ENCODE data around the gene NIBAN1. TPM values are rescaled to one million over a fixed set of nuclear protein-coding genes. Genes with fewer than 3 reads are reported as not detected.

The NIBAN1 gene
- total RNA-seq, 1 donor from 2014 or later, result 0.63 TPM

GRCh38 chr1:184935920-184936798, 38.1 kb downstream of the NIBAN1 start:
- Mint-ChIP-seq H3K27me3 (ENCODE audit: low read depth) (no peaks in the 10 kb centered on the region), H3K4me1 (no peaks in the 10 kb centered on the region), H3K4me3 (no peak overlapping the region), H3K27ac (ENCODE audit: unreplicated experiment) (no peak overlapping the region), H3K36me3 (ENCODE audit: low read depth) (no peaks in the 10 kb centered on the region), H3K9me3 (peaks cover 2% of the 10 kb centered on the region)
- DNase-seq (ENCODE audit: low read depth, low spot score), result no peak
- no peak for TF ChIP-seq CTCF (conservative IDR thresholded peaks at IDR 0.05)

DNA sequence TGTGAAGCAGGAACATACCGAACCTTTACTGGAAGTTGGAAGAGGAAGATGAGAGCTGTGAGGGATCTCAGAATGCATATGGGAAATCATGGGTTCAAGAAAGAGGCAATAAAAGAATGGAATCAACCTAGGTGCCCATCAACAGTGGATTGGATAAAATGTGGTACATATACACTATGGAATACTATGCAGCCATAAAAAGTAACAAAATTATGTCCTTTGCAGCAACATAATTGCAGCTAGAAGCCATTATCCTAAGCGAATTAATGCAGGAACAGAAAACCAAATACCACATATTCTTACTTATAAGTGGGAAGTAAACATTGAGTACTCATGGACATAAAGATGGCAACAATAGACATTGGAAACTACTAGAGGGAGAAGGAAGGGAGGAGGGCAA, 40.4 kb downstream of the NIBAN1 start:
- H3K4me1 Mint-ChIP-seq, result no peaks in the 10 kb centered on the region
- DNase-seq (ENCODE audit: low read depth, low spot score), result no peak
- H3K27me3 Mint-ChIP-seq (ENCODE audit: low read depth), result no peaks in the 10 kb centered on the region
- no peak overlapping the region for H3K4me3 Mint-ChIP-seq
- no peak for TF ChIP-seq CTCF (conservative IDR thresholded peaks at IDR 0.05)
- no peak overlapping the region for H3K27ac Mint-ChIP-seq (ENCODE audit: unreplicated experiment)
- peaks cover 5% of the 10 kb centered on the region for H3K9me3 Mint-ChIP-seq
- no peaks in the 10 kb centered on the region for H3K36me3 Mint-ChIP-seq (ENCODE audit: low read depth)

DNA sequence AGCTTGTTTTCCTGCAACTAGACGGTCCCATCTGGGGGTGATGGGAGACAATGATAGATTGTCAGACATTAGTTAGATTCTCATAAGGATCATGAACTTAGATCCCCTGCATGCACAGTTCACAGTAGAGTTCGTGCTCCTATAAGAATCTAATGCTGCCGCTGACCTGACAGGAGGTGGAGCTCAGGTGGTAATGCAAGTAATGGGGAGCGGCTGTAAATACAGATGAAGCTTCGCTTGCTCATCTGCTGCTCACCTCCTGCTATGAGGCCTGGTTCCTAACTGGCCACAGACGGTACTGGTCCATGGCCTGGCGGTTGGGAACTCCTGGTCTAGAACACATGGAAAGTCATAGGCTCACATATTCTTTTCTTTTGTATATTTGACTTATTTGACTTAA, 42.0 kb downstream of the NIBAN1 start:
- Mint-ChIP-seq H3K4me1 (no peaks in the 10 kb centered on the region), H3K4me3 (no peak overlapping the region), H3K9me3 (peaks cover 5% of the 10 kb centered on the region), H3K27ac (ENCODE audit: unreplicated experiment) (no peak overlapping the region), H3K27me3 (ENCODE audit: low read depth) (no peaks in the 10 kb centered on the region), H3K36me3 (ENCODE audit: low read depth) (no peaks in the 10 kb centered on the region)
- DNase-seq (ENCODE audit: low read depth, low spot score), result no peak
- TF ChIP-seq CTCF (conservative IDR thresholded peaks at IDR 0.05), result no peak

DNA sequence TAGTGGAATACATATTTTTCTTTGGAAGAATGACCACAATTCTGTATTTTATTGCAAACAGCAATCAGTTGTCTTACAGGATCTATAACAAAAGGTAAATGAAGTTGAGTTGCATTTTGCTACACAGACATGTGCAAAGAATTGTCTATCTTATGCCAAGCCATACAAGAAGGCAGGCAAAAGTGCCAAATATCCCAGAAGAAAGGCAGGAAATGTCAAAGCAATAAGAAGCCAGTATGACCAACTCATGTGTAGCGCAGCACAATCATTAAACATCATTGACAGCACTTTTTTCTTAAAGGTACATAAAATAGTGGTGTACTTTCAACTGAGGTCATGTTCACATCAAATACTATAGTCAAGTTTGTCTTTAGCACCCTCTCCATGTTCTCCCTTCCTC, 42.7 kb downstream of the NIBAN1 start:
- no peak for DNase-seq (ENCODE audit: low read depth, low spot score)
- no peak overlapping the region for H3K27ac Mint-ChIP-seq (ENCODE audit: unreplicated experiment)

GRCh38 chr1:184930645-184931044, 43.7 kb downstream of the NIBAN1 start:
- H3K9me3 Mint-ChIP-seq, result peaks cover 7% of the 10 kb centered on the region
- no peaks in the 10 kb centered on the region for H3K4me1 Mint-ChIP-seq
- no peak for TF ChIP-seq CTCF (conservative IDR thresholded peaks at IDR 0.05)
- H3K27ac Mint-ChIP-seq (ENCODE audit: unreplicated experiment), result no peak overlapping the region
- H3K36me3 Mint-ChIP-seq (ENCODE audit: low read depth), result no peaks in the 10 kb centered on the region
- no peak for DNase-seq (ENCODE audit: low read depth, low spot score)
- no peaks in the 10 kb centered on the region for H3K27me3 Mint-ChIP-seq (ENCODE audit: low read depth)
- H3K4me3 Mint-ChIP-seq, result no peak overlapping the region

More for the DNA sequence above, 42.7 kb downstream of the NIBAN1 start:
- Mint-ChIP-seq H3K9me3 (peaks cover 7% of the 10 kb centered on the region), H3K27me3 (ENCODE audit: low read depth) (no peaks in the 10 kb centered on the region), H3K4me3 (no peak overlapping the region), H3K4me1 (no peaks in the 10 kb centered on the region), H3K36me3 (ENCODE audit: low read depth) (no peaks in the 10 kb centered on the region)
- no peak for TF ChIP-seq CTCF (conservative IDR thresholded peaks at IDR 0.05)

All from neural crest cell (in vitro differentiated cells).